GM21390 (cell line): ENCODE results near the gene SLC29A3.

Source experiments
- ATAC-seq: cut with Tn5 transposase; IDR thresholded peaks from one replicate; pipeline ENCODE4 v1.9.1; 2021; ENCODE audit not compliant: unreplicated experiment

The SLC29A3 gene

DNA sequence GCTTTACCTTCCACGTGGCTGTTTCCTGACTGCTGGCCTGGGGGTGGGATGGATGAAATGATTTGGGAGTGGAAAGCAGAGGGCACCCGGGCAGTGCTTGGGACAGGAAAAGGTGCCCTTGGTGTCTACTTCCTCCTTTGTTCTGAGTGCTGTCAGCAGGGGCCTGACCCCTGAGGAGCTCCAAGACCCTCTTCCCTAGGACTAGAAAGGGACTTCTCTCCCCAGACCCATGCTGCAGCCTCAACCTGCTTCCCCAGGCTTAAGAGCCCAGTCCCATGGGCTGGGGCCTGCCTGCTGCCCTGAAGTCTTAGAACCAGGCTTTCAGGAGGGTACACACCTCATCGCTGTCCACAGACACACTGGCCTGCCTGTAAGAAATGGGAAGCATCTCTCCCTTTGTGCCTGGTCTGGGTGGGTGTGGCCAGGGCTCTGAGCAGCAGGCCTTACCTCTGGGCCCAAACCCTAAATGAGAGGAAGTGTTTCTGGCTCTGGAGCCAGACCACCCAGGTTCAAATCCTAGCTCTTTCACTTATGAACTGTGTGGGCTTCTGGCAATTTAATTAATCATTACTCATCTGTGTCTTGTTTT is 90.6 kb downstream of the SLC29A3 start:
- ATAC-seq: no peak
